Heart right ventricle (tissue), 16 donors: Measurements from ENCODE around the gene PLCB4. TPM values are rescaled to one million over a fixed set of nuclear protein-coding genes. Genes with fewer than 3 reads are reported as not detected.

Experiments
- ATAC-seq, 8 donors: fragments of 200-7000 bp; cut with Tn5 transposase; one replicate each; pipeline ENCODE4 v1.9.1; 2020; ENCODE audit warnings: mild to moderate bottlenecking in 8 of 8, moderate library complexity in 8 of 8, moderate number of reproducible peaks in 1 of 8
- DNase-seq, 2 donors: peaks; one replicate each; pipeline ENCODE4 v3.0.0-alpha.2; 2020
- H3K27ac ChIP-seq, 10 donors: fragments of 200-600 bp; sonication (generic) in 2 of 10; one replicate each; pipeline versions ENCODE4 v1.5.0 to v1.8.0; 2020 to 2022; ENCODE audit warnings: mild to moderate bottlenecking in 3 of 10
- H3K27me3 ChIP-seq, 7 donors: fragments of 200-600 bp; one replicate each; pipeline ENCODE4 v1.8.0; 2021 to 2022; ENCODE audit warnings: mild to moderate bottlenecking in 2 of 7
- H3K36me3 ChIP-seq, 9 donors: fragments of 200-600 bp; sonication (generic) in 1 of 9; one replicate each; pipeline versions ENCODE4 v1.5.0 to v1.8.0; 2020 to 2022; ENCODE audit warnings: mild to moderate bottlenecking in 2 of 9
- H3K4me1 ChIP-seq, 9 donors: fragments of 200-600 bp; sonication (generic) in 1 of 9; one replicate each; pipeline versions ENCODE4 v1.5.0 to v1.8.0; 2020 to 2022; ENCODE audit warnings: mild to moderate bottlenecking in 4 of 9
- H3K4me3 ChIP-seq, 10 donors: fragments of 200-600 bp; sonication (generic) in 2 of 10; one replicate each; pipeline versions ENCODE4 v1.5.0 to v1.8.0; 2020 to 2022; ENCODE audit warnings: mild to moderate bottlenecking in 7 of 10, moderate library complexity in 2 of 10
- H3K9me3 ChIP-seq, 11 donors: fragments of 200-600 bp in 10 of 11; sonication (generic) in 2 of 11; one replicate each; pipeline versions ENCODE4 v1.5.0 to v1.8.0; 2013 to 2022; ENCODE audit warnings: mild to moderate bottlenecking in 2 of 11, control low read depth in 1 of 11, moderate library complexity in 1 of 11
- WGBS, 2 donors: extraction: QIAGEN DNeasy Blood & Tissue Kit; methylation state at CpG; one replicate each; pipeline ENCODE4 v1.1.7; 2013; ENCODE audit warnings: inconsistent platforms in 1 of 2; 5-methylcytosine and 5-hydroxymethylcytosine counted together
- intact Hi-C, 10 donors: fragments of 100-400 bp; cut with DNase I; formaldehyde crosslinking; loops; one replicate each; pipeline versions ENCODE4 v1.11.1 to v1.14.2; 2022
- polyA plus RNA-seq, 2 donors: library from polyadenylated mRNA; stranded (reverse); fragments of 200-250 nt; gene quantifications; one replicate each; pipeline ENCODE4 v1.2.3, GENCODE V29; 2013
- total RNA-seq, 10 donors: library from RNA; stranded (reverse); fragmentation: NEBNext Ultra II Directional in 3 of 10; extraction: Animal tissue kit (Norgen Biotek cat#: 25700) in 3 of 10; gene quantifications; one replicate each; pipeline versions ENCODE4 v1.2.1 to v1.2.4, GENCODE V29; 2021 to 2023
- TF ChIP-seq, protein P1 (sequence below), 9 donors: fragments of 200-600 bp; sonication (generic) in 2 of 9; IDR thresholded peaks; one replicate each; pipeline versions ENCODE4 v1.5.0 to v1.8.0; 2021 to 2022; ENCODE audit warnings: antibody characterized with exemption in 9 of 9, mild to moderate bottlenecking in 5 of 9, moderate library complexity in 1 of 9
- donor health status: Arrhythmogenic right ventricular cardiomyopathy.
- donor health status: ischemic (EF 13 %, LVEDD 7.1; RV severe dilation, severe dysfunction).
- donor health status: healthy with polysubstance abuse.
- donor health status: DM: no; HTN: yes; CAD: no.
- donor health status: DM: no; HTN: no; CAD: no.
- donor health status: ischemic (EF 25% LVEDD 6.9; RV normal size, moderate dysfunction).
- donor health status: ischemic (EF 25% LVEDD 5.7; RV mildly dilated, moderate dysfunction).
- donor health status: healthy.
- donor health status: DM: yes; HTN: yes; CAD: no.
- donor health status: Ischemic cardiomyopathy.
- donor health status: ischemic (EF 35%, LVEDD 5.7; RV mildly dilated, moderate dysfunction).
- donor health status: nonischemic (EF 11% LVEDD 7.7; RV severe dilation, severe dysfunction).
- donor health status: DM: yes; HTN: yes; CAD: no.
- donor health status: PGD.
- donor health status: ischemic (EF 29% LVEDD 5.4; RV normal size, mild dysfunction).
- donor health status: nonischemic (EF 23%, LVEDD 6.1; RV moderate dilation, normal function).

PLCB4 gene
- total and polyA plus RNA-seq, 12 donors, result 3.6 to 33.3 (median 28.4) TPM

DNA sequence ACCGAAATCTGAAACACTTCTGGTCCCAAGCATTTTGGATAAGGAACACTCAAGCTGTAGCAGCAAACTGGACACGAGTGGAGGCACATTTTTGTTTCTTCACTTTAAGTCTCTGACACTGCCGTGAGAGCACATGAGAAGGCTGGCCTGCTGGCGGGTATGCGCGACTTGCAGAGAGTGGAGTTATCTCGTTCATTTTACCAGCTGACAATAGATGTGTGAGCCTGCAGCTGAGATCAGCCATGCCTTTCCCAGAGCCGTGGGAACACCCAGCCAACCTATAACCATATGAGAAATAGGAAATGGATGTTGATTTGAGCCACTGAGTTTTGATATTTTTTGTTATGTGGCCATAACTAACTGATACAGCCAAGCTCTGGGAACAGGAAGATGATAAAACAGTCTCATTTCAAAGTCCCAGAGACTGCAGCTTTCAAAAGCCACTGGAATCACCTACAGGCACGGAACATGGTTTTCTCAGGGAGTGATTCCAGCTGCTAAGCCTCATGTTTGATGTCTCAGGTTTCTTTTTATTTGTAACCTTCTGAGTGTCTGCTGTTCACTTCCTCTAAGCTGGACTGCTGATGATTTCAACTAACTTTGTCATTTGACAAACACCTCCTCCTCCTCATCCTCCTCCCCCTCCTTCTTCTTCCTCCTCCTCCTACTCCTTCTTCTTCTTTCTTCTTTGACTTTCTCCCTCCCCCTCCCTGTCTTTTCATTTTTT, 416.9 kb downstream of the PLCB4 start:
- no peak overlapping the region for H3K27ac ChIP-seq
- H3K4me3 ChIP-seq, result no peak overlapping the region
- no peaks in the 10 kb centered on the region for H3K36me3 ChIP-seq
- ATAC-seq (no peak), DNase-seq (no peak)
- H3K27me3 ChIP-seq, result no peaks in the 10 kb centered on the region
- H3K4me1 ChIP-seq, result peaks cover 0 to 14% (median 0%) of the 10 kb centered on the region in 9 donors
- 62 to 63% methylated on average over 9 of the region's 9 CpGs for WGBS, 2 donors
- TF ChIP-seq, protein P1, sequence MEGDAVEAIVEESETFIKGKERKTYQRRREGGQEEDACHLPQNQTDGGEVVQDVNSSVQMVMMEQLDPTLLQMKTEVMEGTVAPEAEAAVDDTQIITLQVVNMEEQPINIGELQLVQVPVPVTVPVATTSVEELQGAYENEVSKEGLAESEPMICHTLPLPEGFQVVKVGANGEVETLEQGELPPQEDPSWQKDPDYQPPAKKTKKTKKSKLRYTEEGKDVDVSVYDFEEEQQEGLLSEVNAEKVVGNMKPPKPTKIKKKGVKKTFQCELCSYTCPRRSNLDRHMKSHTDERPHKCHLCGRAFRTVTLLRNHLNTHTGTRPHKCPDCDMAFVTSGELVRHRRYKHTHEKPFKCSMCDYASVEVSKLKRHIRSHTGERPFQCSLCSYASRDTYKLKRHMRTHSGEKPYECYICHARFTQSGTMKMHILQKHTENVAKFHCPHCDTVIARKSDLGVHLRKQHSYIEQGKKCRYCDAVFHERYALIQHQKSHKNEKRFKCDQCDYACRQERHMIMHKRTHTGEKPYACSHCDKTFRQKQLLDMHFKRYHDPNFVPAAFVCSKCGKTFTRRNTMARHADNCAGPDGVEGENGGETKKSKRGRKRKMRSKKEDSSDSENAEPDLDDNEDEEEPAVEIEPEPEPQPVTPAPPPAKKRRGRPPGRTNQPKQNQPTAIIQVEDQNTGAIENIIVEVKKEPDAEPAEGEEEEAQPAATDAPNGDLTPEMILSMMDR (IDR thresholded peaks at IDR 0.05), result no peak
- intact Hi-C loops, result no loop called here
- no peaks in the 10 kb centered on the region for H3K9me3 ChIP-seq

DNA sequence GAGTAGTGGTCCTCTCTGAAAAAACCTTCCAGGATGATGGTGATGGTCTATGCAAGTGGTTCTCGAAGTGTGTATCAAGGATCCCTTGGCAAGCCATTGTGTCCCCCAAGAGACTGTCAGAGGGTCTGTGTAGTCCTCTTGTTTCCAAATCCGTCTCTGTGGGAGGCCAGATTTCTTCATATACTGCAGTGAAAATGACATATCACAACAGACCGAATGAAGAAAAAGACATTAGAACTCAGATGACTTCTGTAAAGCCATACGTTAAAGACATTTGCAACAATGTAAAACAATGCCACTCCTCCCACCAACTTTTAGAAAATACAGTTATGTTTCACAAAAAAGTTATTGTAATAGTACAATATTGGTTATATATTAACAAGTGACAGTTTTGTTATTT, 418.3 kb downstream of the PLCB4 start:
- TF ChIP-seq, protein P1 (IDR thresholded peaks at IDR 0.05), result no peak
- DNase-seq (no peak), ATAC-seq (no peak)
- no peak overlapping the region for H3K27ac ChIP-seq
- H3K27me3 ChIP-seq, result no peaks in the 10 kb centered on the region
- peaks cover 0 to 14% (median 0%) of the 10 kb centered on the region in 9 donors for H3K4me1 ChIP-seq
- no peaks in the 10 kb centered on the region for H3K9me3 ChIP-seq
- H3K36me3 ChIP-seq, result no peaks in the 10 kb centered on the region
- WGBS, 2 donors, result 86 to 87% methylated on average over 4 of the region's 4 CpGs
- intact Hi-C loops, result no loop called here
- no peak overlapping the region for H3K4me3 ChIP-seq

DNA sequence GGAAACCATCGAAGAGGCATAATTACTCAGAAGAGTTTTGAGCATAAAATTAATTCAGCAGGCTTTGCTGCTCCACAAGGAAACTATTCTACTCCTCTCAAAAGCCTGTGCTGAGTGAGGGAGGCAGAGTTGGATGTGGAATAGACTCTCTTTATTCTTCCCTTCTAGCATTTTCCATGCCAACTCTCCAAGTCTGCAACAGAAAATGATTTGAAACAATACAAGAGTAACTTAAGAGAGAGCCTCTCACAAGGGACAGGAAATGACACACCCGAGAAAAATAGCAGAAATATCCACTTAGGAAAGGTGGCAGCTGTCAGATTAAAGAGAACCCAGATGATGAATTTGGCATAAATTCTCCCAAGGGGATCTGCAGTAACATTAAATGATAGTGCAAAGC, 419.2 kb downstream of the PLCB4 start:
- H3K4me3 ChIP-seq, result no peak overlapping the region
- H3K27ac ChIP-seq, result no peak overlapping the region
- peaks cover 0 to 6% (median 0%) of the 10 kb centered on the region in 9 donors for H3K4me1 ChIP-seq
- TF ChIP-seq, protein P1 (IDR thresholded peaks at IDR 0.05), result no peak
- ATAC-seq (no peak), DNase-seq (no peak)
- no peaks in the 10 kb centered on the region for H3K9me3 ChIP-seq
- no peaks in the 10 kb centered on the region for H3K36me3 ChIP-seq
- intact Hi-C loops, result no loop called here
- 50 to 58% methylated on average over 2 of the region's 2 CpGs for WGBS, 2 donors
- no peaks in the 10 kb centered on the region for H3K27me3 ChIP-seq

DNA sequence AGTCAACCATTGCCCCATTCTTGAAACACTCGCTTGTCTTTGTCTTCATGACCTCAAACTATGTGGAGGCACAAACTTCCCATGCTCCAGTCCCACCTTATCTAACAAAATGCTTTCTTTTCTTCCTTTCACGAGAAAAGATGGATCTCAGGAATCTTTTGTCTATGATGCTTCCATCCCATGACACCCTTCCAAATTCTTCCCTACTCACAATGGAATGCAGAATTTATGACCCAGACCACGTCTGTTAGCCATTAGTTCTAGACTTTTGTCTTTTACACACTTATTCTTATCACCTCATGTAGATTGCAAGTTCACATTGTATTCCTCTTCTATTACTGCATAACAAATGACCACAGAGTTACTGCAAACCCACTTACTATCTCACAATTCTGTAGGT, 421.3 kb downstream of the PLCB4 start:
- Histone ChIP-seq H3K9me3 (no peaks in the 10 kb centered on the region), H3K27ac (no peak overlapping the region), H3K36me3 (no peaks in the 10 kb centered on the region), H3K4me1 (peaks cover 0 to 4% (median 0%) of the 10 kb centered on the region in 9 donors), H3K27me3 (no peaks in the 10 kb centered on the region), H3K4me3 (no peak overlapping the region)
- ATAC-seq (no peak), DNase-seq (no peak)
- TF ChIP-seq, protein P1 (IDR thresholded peaks at IDR 0.05), result no peak
- intact Hi-C loops, result no loop called here
- 84 to 89% methylated on average over 3 of the region's 3 CpGs for WGBS, 2 donors
